Hepatocyte (in vitro differentiated cells): ENCODE data around the gene KCTD11.
"Not testable (repeated sequence)": the region's sequence is repeated elsewhere in the genome, so short reads cannot be mapped to it uniquely, and the experiment has no call there.

Experiments
- CTCF ChIP-seq: fragments of 200-600 bp; sonication (generic); IDR thresholded peaks from 2 replicates; pipeline ENCODE4 v1.5.1; 2016; ENCODE audit warnings: antibody characterized with exemption, mild to moderate bottlenecking; ENCODE audit not compliant: poor library complexity
- EZH2 ChIP-seq: fragments of 200-600 bp; sonication (generic); IDR thresholded peaks from 2 replicates; pipeline ENCODE4 v1.6.1; 2016; ENCODE audit warnings: antibody characterized with exemption, mild to moderate bottlenecking, borderline replicate concordance

- TF ChIP-seq CTCF, EZH2: not testable (repeated sequence)
Measured at GRCh38 chr17:7365963-7366362, 14.0 kb downstream of the KCTD11 start.
